Duodenal mucosa (tissue), 2 donors: Measurements from ENCODE around the gene PPM1E.

ENCODE experiments used
- H3K27ac ChIP-seq: one replicate; pipeline ENCODE4 v1.7.0; 2013; ENCODE audit warnings: low read depth, low read length
- H3K27me3 ChIP-seq, 2 donors: one replicate each; pipeline ENCODE4 v1.7.0; 2013; ENCODE audit warnings: low read length in 2 of 2, control low read depth in 1 of 2; ENCODE audit not compliant: insufficient read depth in 2 of 2, control insufficient read depth in 1 of 2
- H3K36me3 ChIP-seq, 2 donors: one replicate each; pipeline ENCODE4 v1.7.0; 2013; ENCODE audit warnings: low read length in 2 of 2, control low read depth in 1 of 2; ENCODE audit not compliant: insufficient read depth in 2 of 2, control insufficient read depth in 1 of 2
- H3K4me1 ChIP-seq, 2 donors: one replicate each; pipeline ENCODE4 v1.7.0; 2013; ENCODE audit warnings: low read length in 2 of 2, control low read depth in 1 of 2; ENCODE audit not compliant: insufficient read depth in 2 of 2, control insufficient read depth in 1 of 2
- H3K4me3 ChIP-seq, 2 donors: one replicate each; pipeline ENCODE4 v1.7.0; 2013; ENCODE audit warnings: low read length in 2 of 2, low read depth in 1 of 2
- H3K9ac ChIP-seq, 2 donors: one replicate each; pipeline ENCODE4 v1.7.0; 2013; ENCODE audit warnings: low read length in 2 of 2, low read depth in 1 of 2
- H3K9me3 ChIP-seq, 2 donors: one replicate each; pipeline ENCODE4 v1.7.0; 2013; ENCODE audit warnings: low read length in 2 of 2, control low read depth in 1 of 2; ENCODE audit not compliant: control insufficient read depth in 1 of 2

PPM1E gene

GRCh38 chr17:59024916-59025315 lies 269.3 kb downstream of the PPM1E start:
- no peaks in the 10 kb centered on the region for H3K9me3 ChIP-seq
- no peaks in the 10 kb centered on the region for H3K4me1 ChIP-seq
- no peak overlapping the region for H3K27ac ChIP-seq
- H3K9ac ChIP-seq = no peak overlapping the region
- H3K36me3 ChIP-seq = peaks cover 0 to 3% of the 10 kb centered on the region in 2 donors
- no peak overlapping the region for H3K4me3 ChIP-seq
- H3K27me3 ChIP-seq = no peaks in the 10 kb centered on the region

GRCh38 chr17:59026176-59026939 lies 270.7 kb downstream of the PPM1E start:
- peaks cover 0 to 3% of the 10 kb centered on the region in 2 donors for H3K36me3 ChIP-seq
- H3K27ac ChIP-seq = no peak overlapping the region
- H3K9me3 ChIP-seq = no peaks in the 10 kb centered on the region
- H3K27me3 ChIP-seq = no peaks in the 10 kb centered on the region
- no peak overlapping the region for H3K4me3 ChIP-seq
- H3K9ac ChIP-seq = no peak overlapping the region
- no peaks in the 10 kb centered on the region for H3K4me1 ChIP-seq

GRCh38 chr17:59027750-59028149 lies 272.1 kb downstream of the PPM1E start:
- no peak overlapping the region for H3K9ac ChIP-seq
- H3K36me3 ChIP-seq = peaks cover 3 to 5% of the 10 kb centered on the region in 2 donors
- no peaks in the 10 kb centered on the region for H3K9me3 ChIP-seq
- no peak overlapping the region for H3K4me3 ChIP-seq
- no peaks in the 10 kb centered on the region for H3K4me1 ChIP-seq
- H3K27me3 ChIP-seq = no peaks in the 10 kb centered on the region
- H3K27ac ChIP-seq = no peak overlapping the region

- no peak overlapping the region for H3K9ac ChIP-seq
- H3K27ac ChIP-seq = no peak overlapping the region
- no peaks in the 10 kb centered on the region for H3K27me3 ChIP-seq
- H3K4me3 ChIP-seq = no peak overlapping the region
- H3K36me3 ChIP-seq = peaks cover 3 to 5% of the 10 kb centered on the region in 2 donors
- no peaks in the 10 kb centered on the region for H3K9me3 ChIP-seq
- no peaks in the 10 kb centered on the region for H3K4me1 ChIP-seq
Measured at GRCh38 chr17:59028328-59028727, 272.7 kb downstream of the PPM1E start.

- H3K36me3 ChIP-seq = peaks cover 5% of the 10 kb centered on the region in 2 donors
- H3K27ac ChIP-seq = no peak overlapping the region
- H3K27me3 ChIP-seq = no peaks in the 10 kb centered on the region
- H3K9ac ChIP-seq = no peak overlapping the region
- no peaks in the 10 kb centered on the region for H3K9me3 ChIP-seq
- no peaks in the 10 kb centered on the region for H3K4me1 ChIP-seq
- H3K4me3 ChIP-seq = no peak overlapping the region
Measured at GRCh38 chr17:59030811-59031210, 275.2 kb downstream of the PPM1E start.
